ENCODE measurements around the gene CDC6.

The CDC6 gene

GRCh38 chr17:40323391-40324381 is 36.0 kb downstream of the CDC6 start:
- DNase-seq: peak; percentile 27

- DNase-seq: no peak
These were observed 37.7 kb downstream of the CDC6 start for GRCh38 chr17:40325156-40326013.

GRCh38 chr17:40326014-40326831 is 38.5 kb downstream of the CDC6 start:
- no peak for DNase-seq

GRCh38 chr17:40326832-40327199 is 39.1 kb downstream of the CDC6 start:
- no peak for DNase-seq

- DNase-seq: no peak
These were observed 39.6 kb downstream of the CDC6 start for GRCh38 chr17:40327244-40327729.

GRCh38 chr17:40327735-40328385 is 40.2 kb downstream of the CDC6 start:
- no peak for DNase-seq

- no peak for DNase-seq
These were observed 40.7 kb downstream of the CDC6 start for GRCh38 chr17:40328386-40328766.

GRCh38 chr17:40329839-40330794 is 42.4 kb downstream of the CDC6 start:
- peak; percentile 75 for DNase-seq

GRCh38 chr17:40330850-40331470 is 43.3 kb downstream of the CDC6 start:
- DNase-seq: no peak

- DNase-seq: no peak
These were observed 44.3 kb downstream of the CDC6 start for GRCh38 chr17:40331743-40332641.

GRCh38 chr17:40333781-40334448 is 46.2 kb downstream of the CDC6 start:
- no peak for DNase-seq

GRCh38 chr17:40335620-40336019 is 47.9 kb downstream of the CDC6 start:
- no peak for DNase-seq

- DNase-seq: no peak
These were observed 49.7 kb downstream of the CDC6 start for GRCh38 chr17:40337351-40337750.

- DNase-seq: no peak
These were observed 50.4 kb downstream of the CDC6 start for GRCh38 chr17:40338058-40338457.

GRCh38 chr17:40338941-40339649 is 51.4 kb downstream of the CDC6 start:
- DNase-seq: no peak

GRCh38 chr17:40340327-40340726 is 52.6 kb downstream of the CDC6 start:
- DNase-seq: no peak

GRCh38 chr17:40340880-40341807 is 53.5 kb downstream of the CDC6 start:
- no peak for DNase-seq
